Mononuclear cell (primary cell): ENCODE measurements around the gene XK. TPM values are rescaled to one million over a fixed set of nuclear protein-coding genes. Genes with fewer than 3 reads are reported as not detected.

Experiments
- H3K27me3 ChIP-seq: 2 replicates; pipeline ENCODE4 v1.6.0; 2011; ENCODE audit warnings: low read length, control low read depth; ENCODE audit not compliant: insufficient read depth
- H3K4me1 ChIP-seq: 2 replicates; pipeline ENCODE4 v1.5.1; 2011; ENCODE audit warnings: mild to moderate bottlenecking, low read length, control low read depth; ENCODE audit not compliant: insufficient read depth
- H3K4me3 ChIP-seq: 2 replicates; pipeline ENCODE4 v1.5.1; 2011; ENCODE audit warnings: mild to moderate bottlenecking, low read length, moderate library complexity
- H3K9me3 ChIP-seq: 2 replicates; pipeline ENCODE4 v1.5.1; 2011; ENCODE audit warnings: low read depth, mild to moderate bottlenecking, control low read depth, low read length
- total RNA-seq: library from RNA; depleted of rRNA; stranded (reverse); fragments of >200 nt; gene quantifications from one replicate; pipeline ENCODE4 v1.2.3, GENCODE V29; 2012

XK gene
- total RNA-seq, 1 donor, result 3.6 TPM

- Histone ChIP-seq H3K27me3 (no peaks in the 10 kb centered on the region), H3K4me3 (no peak overlapping the region), H3K9me3 (no peaks in the 10 kb centered on the region), H3K4me1 (no peaks in the 10 kb centered on the region)
Measured at GRCh38 chrX:37701588-37701987, 16.0 kb downstream of the XK start.

- Histone ChIP-seq H3K9me3 (no peaks in the 10 kb centered on the region), H3K4me1 (no peaks in the 10 kb centered on the region), H3K27me3 (no peaks in the 10 kb centered on the region), H3K4me3 (no peak overlapping the region)
Measured at GRCh38 chrX:37711991-37712390, 26.4 kb downstream of the XK start.

- no peak overlapping the region for H3K4me3 ChIP-seq
Measured at GRCh38 chrX:37712458-37712857, 26.9 kb downstream of the XK start.

GRCh38 chrX:37714479-37714878 lies 28.9 kb downstream of the XK start:
- no peaks in the 10 kb centered on the region for H3K4me1 ChIP-seq
- H3K9me3 ChIP-seq, result no peaks in the 10 kb centered on the region
- H3K27me3 ChIP-seq, result no peaks in the 10 kb centered on the region
- no peak overlapping the region for H3K4me3 ChIP-seq

More at GRCh38 chrX:37712458-37712857, 26.9 kb downstream of the XK start:
- no peaks in the 10 kb centered on the region for H3K27me3 ChIP-seq
- no peaks in the 10 kb centered on the region for H3K4me1 ChIP-seq
- H3K9me3 ChIP-seq, result no peaks in the 10 kb centered on the region

GRCh38 chrX:37716602-37717001 lies 31.0 kb downstream of the XK start:
- Histone ChIP-seq H3K4me1 (no peaks in the 10 kb centered on the region), H3K9me3 (no peaks in the 10 kb centered on the region), H3K4me3 (no peak overlapping the region), H3K27me3 (no peaks in the 10 kb centered on the region)

- Histone ChIP-seq H3K27me3 (no peaks in the 10 kb centered on the region), H3K9me3 (no peaks in the 10 kb centered on the region), H3K4me1 (no peaks in the 10 kb centered on the region), H3K4me3 (no peak overlapping the region)
Measured at GRCh38 chrX:37717708-37718107, 32.1 kb downstream of the XK start.

- Histone ChIP-seq H3K4me1 (no peaks in the 10 kb centered on the region), H3K4me3 (no peak overlapping the region), H3K9me3 (no peaks in the 10 kb centered on the region), H3K27me3 (no peaks in the 10 kb centered on the region)
Measured at GRCh38 chrX:37722595-37722994, 37.0 kb downstream of the XK start.

GRCh38 chrX:37726346-37726745 lies 40.8 kb downstream of the XK start:
- Histone ChIP-seq H3K4me1 (no peaks in the 10 kb centered on the region), H3K4me3 (no peak overlapping the region), H3K9me3 (no peaks in the 10 kb centered on the region), H3K27me3 (no peaks in the 10 kb centered on the region)

GRCh38 chrX:37745354-37745753 lies 59.8 kb downstream of the XK start:
- H3K9me3 ChIP-seq, result no peaks in the 10 kb centered on the region
- no peaks in the 10 kb centered on the region for H3K27me3 ChIP-seq
- no peak overlapping the region for H3K4me3 ChIP-seq
- H3K4me1 ChIP-seq, result peaks cover 26% of the 10 kb centered on the region

GRCh38 chrX:37745835-37746217 lies 60.2 kb downstream of the XK start:
- no peaks in the 10 kb centered on the region for H3K27me3 ChIP-seq
- no peak overlapping the region for H3K4me3 ChIP-seq
- peaks cover 26% of the 10 kb centered on the region for H3K4me1 ChIP-seq
- no peaks in the 10 kb centered on the region for H3K9me3 ChIP-seq

- Histone ChIP-seq H3K4me1 (peaks cover 26% of the 10 kb centered on the region), H3K4me3 (no peak overlapping the region), H3K9me3 (no peaks in the 10 kb centered on the region), H3K27me3 (no peaks in the 10 kb centered on the region)
Measured at GRCh38 chrX:37746218-37746941, 60.8 kb downstream of the XK start.

- H3K27me3 ChIP-seq, result no peaks in the 10 kb centered on the region
- H3K4me3 ChIP-seq, result no peak overlapping the region
- H3K9me3 ChIP-seq, result no peaks in the 10 kb centered on the region
- peaks cover 30% of the 10 kb centered on the region for H3K4me1 ChIP-seq
Measured at GRCh38 chrX:37746951-37747350, 61.4 kb downstream of the XK start.

- H3K27me3 ChIP-seq, result no peaks in the 10 kb centered on the region
- no peaks in the 10 kb centered on the region for H3K9me3 ChIP-seq
- peaks cover 58% of the 10 kb centered on the region for H3K4me1 ChIP-seq
- no peak overlapping the region for H3K4me3 ChIP-seq
Measured at GRCh38 chrX:37752281-37752680, 66.7 kb downstream of the XK start.

GRCh38 chrX:37752936-37753335 lies 67.3 kb downstream of the XK start:
- Histone ChIP-seq H3K9me3 (no peaks in the 10 kb centered on the region), H3K4me1 (peaks cover 57% of the 10 kb centered on the region), H3K4me3 (no peak overlapping the region), H3K27me3 (no peaks in the 10 kb centered on the region)

GRCh38 chrX:37753384-37753783 lies 67.8 kb downstream of the XK start:
- Histone ChIP-seq H3K4me1 (peaks cover 57% of the 10 kb centered on the region), H3K27me3 (no peaks in the 10 kb centered on the region), H3K9me3 (no peaks in the 10 kb centered on the region), H3K4me3 (no peak overlapping the region)

- no peaks in the 10 kb centered on the region for H3K27me3 ChIP-seq
- no peaks in the 10 kb centered on the region for H3K9me3 ChIP-seq
- no peak overlapping the region for H3K4me3 ChIP-seq
- peaks cover 62% of the 10 kb centered on the region for H3K4me1 ChIP-seq
Measured at GRCh38 chrX:37754516-37754915, 68.9 kb downstream of the XK start.
